ENCODE data around the gene HPS1. TPM values are rescaled to one million over a fixed set of nuclear protein-coding genes. Genes with fewer than 3 reads are reported as not detected.

The HPS1 gene
- total RNA-seq, 1 experiment from 2014 or later: 19.1 TPM

- ATAC-seq: no peak
- Histone ChIP-seq H3K27me3 (ENCODE audit: low read length) (no peaks in the 10 kb centered on the region), H2AFZ (ENCODE audit: low read length) (no peak overlapping the region), H3F3A (ENCODE audit: low read length, unreplicated experiment) (no peaks in the 10 kb centered on the region), H3K27ac (ENCODE audit: low read length) (no peak overlapping the region), H3K4me3 (ENCODE audit: low read length) (no peak overlapping the region), H3K9ac (ENCODE audit: low read length) (no peak overlapping the region), H3K4me2 (ENCODE audit: low read length) (no peak overlapping the region), H3K9me2 (replicated peaks; ENCODE audit: low read length) (no peaks in the 10 kb centered on the region), H3K79me2 (ENCODE audit: low read length) (no peaks in the 10 kb centered on the region), H3K9me3 (ENCODE audit: low read length) (no peaks in the 10 kb centered on the region), H3K4me1 (ENCODE audit: insufficient read depth, low read length) (no peaks in the 10 kb centered on the region), H4K20me1 (ENCODE audit: low read length) (no peaks in the 10 kb centered on the region), H3K36me3 (ENCODE audit: low read depth, low read length) (no peaks in the 10 kb centered on the region)
- POLR2A ChIA-PET (ENCODE audit: unreplicated experiment): interaction anchor here (0.6 kb wide), 1 partner anchor 33 kb away, joined by 4 read pairs; no protein-coding TSS in a partner anchor
- no TSS peak for BruUV-seq (replicated peaks)
- CTCF ChIA-PET: no interaction called here
- intact Hi-C loops (cut with micrococcal nuclease): no loop called here
- no peak for DNase-seq
- TF ChIP-seq EZH2phosphoT487 (IDR thresholded peaks at IDR 0.05; ENCODE audit: borderline replicate concordance, low read length): no peak
- TF ChIP-seq, protein P1, sequence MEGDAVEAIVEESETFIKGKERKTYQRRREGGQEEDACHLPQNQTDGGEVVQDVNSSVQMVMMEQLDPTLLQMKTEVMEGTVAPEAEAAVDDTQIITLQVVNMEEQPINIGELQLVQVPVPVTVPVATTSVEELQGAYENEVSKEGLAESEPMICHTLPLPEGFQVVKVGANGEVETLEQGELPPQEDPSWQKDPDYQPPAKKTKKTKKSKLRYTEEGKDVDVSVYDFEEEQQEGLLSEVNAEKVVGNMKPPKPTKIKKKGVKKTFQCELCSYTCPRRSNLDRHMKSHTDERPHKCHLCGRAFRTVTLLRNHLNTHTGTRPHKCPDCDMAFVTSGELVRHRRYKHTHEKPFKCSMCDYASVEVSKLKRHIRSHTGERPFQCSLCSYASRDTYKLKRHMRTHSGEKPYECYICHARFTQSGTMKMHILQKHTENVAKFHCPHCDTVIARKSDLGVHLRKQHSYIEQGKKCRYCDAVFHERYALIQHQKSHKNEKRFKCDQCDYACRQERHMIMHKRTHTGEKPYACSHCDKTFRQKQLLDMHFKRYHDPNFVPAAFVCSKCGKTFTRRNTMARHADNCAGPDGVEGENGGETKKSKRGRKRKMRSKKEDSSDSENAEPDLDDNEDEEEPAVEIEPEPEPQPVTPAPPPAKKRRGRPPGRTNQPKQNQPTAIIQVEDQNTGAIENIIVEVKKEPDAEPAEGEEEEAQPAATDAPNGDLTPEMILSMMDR (conservative IDR thresholded peaks at IDR 0.05; ENCODE audit: low read depth, low read length): no peak
- no peak for TF ChIP-seq EZH2 (IDR thresholded peaks at IDR 0.05; ENCODE audit: low read length, unreplicated experiment)
Measured at GRCh38 chr10:98382691-98383101, 64.0 kb downstream of the HPS1 start.

DNA sequence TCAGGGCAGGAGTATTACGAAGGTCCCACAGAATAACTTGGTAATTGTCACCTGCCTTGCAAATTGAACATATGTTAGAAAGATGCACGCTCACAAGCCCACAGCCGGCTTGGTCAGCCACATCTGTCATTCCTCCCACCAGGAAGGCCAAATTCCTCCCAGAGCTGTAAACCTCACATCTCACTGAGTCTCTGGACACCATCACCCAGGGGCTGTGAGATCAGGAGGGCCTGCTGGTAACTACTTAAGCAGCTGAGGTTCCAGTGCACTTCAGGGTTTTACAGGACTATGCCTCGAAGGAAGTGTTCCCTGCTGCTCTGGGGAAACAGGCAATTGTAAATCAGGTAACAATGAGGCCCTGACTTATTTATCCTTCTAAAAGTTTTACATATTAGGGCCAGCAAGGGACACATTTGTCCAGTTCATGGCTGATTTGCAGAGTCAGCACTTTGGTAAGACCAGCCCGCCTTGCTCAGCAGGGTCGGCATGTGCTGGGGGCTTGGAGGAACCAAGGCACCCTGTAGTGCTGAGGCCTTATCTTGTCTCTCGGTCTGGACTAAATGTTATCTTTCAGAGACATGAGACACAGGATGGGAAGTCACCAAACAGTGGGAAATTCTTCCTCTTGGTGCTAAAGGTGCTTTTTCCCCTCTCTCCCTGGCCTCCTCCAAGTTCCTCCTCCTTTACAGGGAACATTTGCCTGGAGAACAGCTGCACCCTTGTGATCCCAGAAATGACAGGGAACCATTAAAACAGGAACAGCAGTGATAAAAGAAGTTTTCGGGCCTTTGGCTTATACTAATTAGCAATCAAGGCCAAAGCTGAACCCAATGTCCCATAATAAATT lies 66.0 kb downstream of the HPS1 start:
- DNase-seq (no peak), ATAC-seq (no peak)
- Histone ChIP-seq H3K27me3 (ENCODE audit: low read length) (no peaks in the 10 kb centered on the region), H3K4me3 (ENCODE audit: low read length) (no peak overlapping the region), H2AFZ (ENCODE audit: low read length) (no peak overlapping the region), H3F3A (ENCODE audit: low read length, unreplicated experiment) (no peaks in the 10 kb centered on the region), H3K27ac (ENCODE audit: low read length) (no peak overlapping the region), H3K4me2 (ENCODE audit: low read length) (no peak overlapping the region), H3K4me1 (ENCODE audit: insufficient read depth, low read length) (0 out of 2 replicates have a peak, but pooled peaks cover 7% of the 10 kb centered on the region), H3K36me3 (ENCODE audit: low read depth, low read length) (no peaks in the 10 kb centered on the region), H3K9me2 (replicated peaks; ENCODE audit: low read length) (no peaks in the 10 kb centered on the region), H3K9me3 (ENCODE audit: low read length) (no peaks in the 10 kb centered on the region), H3K9ac (ENCODE audit: low read length) (no peak overlapping the region), H3K79me2 (ENCODE audit: low read length) (no peaks in the 10 kb centered on the region), H4K20me1 (ENCODE audit: low read length) (no peaks in the 10 kb centered on the region)
- ChIA-PET POLR2A (ENCODE audit: unreplicated experiment) (interaction anchor here (0.6 kb wide), 1 partner anchor 25 kb away, joined by 4 read pairs; no protein-coding TSS in a partner anchor), CTCF (no interaction called here)
- intact Hi-C loops (cut with micrococcal nuclease): no loop called here
- BruUV-seq (replicated peaks): no TSS peak
- TF ChIP-seq EZH2phosphoT487 (IDR thresholded peaks at IDR 0.05; ENCODE audit: borderline replicate concordance, low read length): no peak

GRCh38 chr10:98378722-98379121 lies 68.0 kb downstream of the HPS1 start:
- no peaks in the 10 kb centered on the region for H3K9me2 ChIP-seq (replicated peaks; ENCODE audit: low read length)
- no peak overlapping the region for H3K9ac ChIP-seq (ENCODE audit: low read length)
- H2AFZ ChIP-seq (ENCODE audit: low read length): no peak overlapping the region
- H3K79me2 ChIP-seq (ENCODE audit: low read length): no peaks in the 10 kb centered on the region
- no peaks in the 10 kb centered on the region for H4K20me1 ChIP-seq (ENCODE audit: low read length)
- H3K36me3 ChIP-seq (ENCODE audit: low read depth, low read length): no peaks in the 10 kb centered on the region
- H3K27me3 ChIP-seq (ENCODE audit: low read length): no peaks in the 10 kb centered on the region
- no TSS peak for BruUV-seq (replicated peaks)
- peaks cover 26% of the 10 kb centered on the region for H3K4me1 ChIP-seq (ENCODE audit: insufficient read depth, low read length)
- no peak overlapping the region for H3K4me3 ChIP-seq (ENCODE audit: low read length)
- no peak overlapping the region for H3K4me2 ChIP-seq (ENCODE audit: low read length)
- POLR2A ChIA-PET (ENCODE audit: unreplicated experiment): no interaction called here
- CTCF ChIA-PET: no interaction called here
- TF ChIP-seq EZH2phosphoT487 (IDR thresholded peaks at IDR 0.05; ENCODE audit: borderline replicate concordance, low read length) (no peak), EZH2 (IDR thresholded peaks at IDR 0.05; ENCODE audit: low read length, unreplicated experiment) (no peak)
- TF ChIP-seq, protein P1 (conservative IDR thresholded peaks at IDR 0.05; ENCODE audit: low read depth, low read length): no peak
- no peak overlapping the region for H3K27ac ChIP-seq (ENCODE audit: low read length)
- no peak for DNase-seq
- ATAC-seq: no peak
- no peaks in the 10 kb centered on the region for H3K9me3 ChIP-seq (ENCODE audit: low read length)
- peaks cover 7% of the 10 kb centered on the region for H3F3A ChIP-seq (ENCODE audit: low read length, unreplicated experiment)
- intact Hi-C loops (cut with micrococcal nuclease): no loop called here
